GM10248 (cell line): ENCODE measurements around the gene CCL11.
"Not testable (repeated sequence)": the region's sequence is repeated elsewhere in the genome, so short reads cannot be mapped to it uniquely, and the experiment has no call there.

Source experiments
- CTCF ChIA-PET: fragments of 300-600 bp; sonication (Branson Sonifier 250); formaldehyde crosslinking; extraction: SDS; loops from one replicate; lab custom pipeline; 2021; ENCODE audit warnings: antibody characterized with exemption; lab: Yijun Ruan, JAX
- POLR2A ChIA-PET: fragments of 350-650 bp; sonication (Branson Sonifier 250); formaldehyde crosslinking; extraction: SDS; loops from one replicate; lab custom pipeline; 2020; ENCODE audit warnings: antibody characterized with exemption; lab: Yijun Ruan, JAX
- DNase-seq: peaks from one replicate; pipeline ENCODE4 v3.0.0; 2012; ENCODE audit errors: extremely low spot score
- TF ChIP-seq, protein P1 (sequence below): IDR thresholded peaks from 2 replicates; pipeline ENCODE4 v1.5.1; 2012; ENCODE audit warnings: mild to moderate bottlenecking, low read depth; ENCODE audit errors: extremely low read depth, missing control alignments, control extremely low read depth

The CCL11 gene

DNA sequence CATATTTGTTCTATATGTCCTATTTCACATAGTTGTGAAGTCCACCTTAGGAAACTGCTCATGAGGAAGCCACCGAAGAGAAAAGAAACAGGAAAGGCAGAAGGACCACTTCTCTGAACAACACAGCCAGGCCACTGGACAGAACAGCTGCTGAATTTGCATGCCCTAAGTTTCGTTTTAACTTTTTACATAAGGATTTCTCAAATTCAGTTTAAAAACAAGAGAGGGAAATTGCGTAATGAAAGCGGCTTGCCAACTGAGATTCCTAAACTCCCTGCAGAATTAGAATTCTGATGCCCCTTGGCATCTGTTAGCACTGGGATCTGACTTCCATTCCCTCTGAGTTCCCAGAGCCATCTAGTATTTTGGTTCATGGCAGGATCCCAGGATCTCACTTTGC, 28.7 kb downstream of the CCL11 start:
- no peak for DNase-seq
- TF ChIP-seq, protein P1, sequence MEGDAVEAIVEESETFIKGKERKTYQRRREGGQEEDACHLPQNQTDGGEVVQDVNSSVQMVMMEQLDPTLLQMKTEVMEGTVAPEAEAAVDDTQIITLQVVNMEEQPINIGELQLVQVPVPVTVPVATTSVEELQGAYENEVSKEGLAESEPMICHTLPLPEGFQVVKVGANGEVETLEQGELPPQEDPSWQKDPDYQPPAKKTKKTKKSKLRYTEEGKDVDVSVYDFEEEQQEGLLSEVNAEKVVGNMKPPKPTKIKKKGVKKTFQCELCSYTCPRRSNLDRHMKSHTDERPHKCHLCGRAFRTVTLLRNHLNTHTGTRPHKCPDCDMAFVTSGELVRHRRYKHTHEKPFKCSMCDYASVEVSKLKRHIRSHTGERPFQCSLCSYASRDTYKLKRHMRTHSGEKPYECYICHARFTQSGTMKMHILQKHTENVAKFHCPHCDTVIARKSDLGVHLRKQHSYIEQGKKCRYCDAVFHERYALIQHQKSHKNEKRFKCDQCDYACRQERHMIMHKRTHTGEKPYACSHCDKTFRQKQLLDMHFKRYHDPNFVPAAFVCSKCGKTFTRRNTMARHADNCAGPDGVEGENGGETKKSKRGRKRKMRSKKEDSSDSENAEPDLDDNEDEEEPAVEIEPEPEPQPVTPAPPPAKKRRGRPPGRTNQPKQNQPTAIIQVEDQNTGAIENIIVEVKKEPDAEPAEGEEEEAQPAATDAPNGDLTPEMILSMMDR = no peak
- POLR2A ChIA-PET = no interaction called here
- CTCF ChIA-PET = no interaction called here

DNA sequence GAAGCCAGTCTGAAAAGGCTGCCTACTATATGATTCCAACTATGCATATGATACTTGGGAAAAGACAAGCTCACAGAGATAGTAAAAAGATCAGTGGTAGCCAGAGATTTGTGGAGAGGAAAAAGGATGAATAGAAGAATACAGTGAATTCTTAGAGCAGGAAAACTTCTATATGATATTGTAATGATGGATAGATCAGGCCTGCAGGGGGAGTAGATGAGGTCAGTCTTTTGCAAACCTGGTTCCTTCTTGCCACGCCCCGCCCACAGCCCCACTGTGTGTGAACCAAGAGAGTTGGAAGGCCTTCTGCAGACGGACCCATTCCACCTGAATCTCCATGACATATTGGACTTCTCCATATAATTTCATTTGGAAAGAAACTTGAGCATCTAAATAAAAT, 32.9 kb downstream of the CCL11 start:
- POLR2A ChIA-PET = no interaction called here
- TF ChIP-seq, protein P1 = no peak
- CTCF ChIA-PET = interaction anchor here (1.5 kb wide), 1 partner anchor 42 kb away, joined by 3 read pairs; no protein-coding TSS in a partner anchor
- DNase-seq = no peak

DNA sequence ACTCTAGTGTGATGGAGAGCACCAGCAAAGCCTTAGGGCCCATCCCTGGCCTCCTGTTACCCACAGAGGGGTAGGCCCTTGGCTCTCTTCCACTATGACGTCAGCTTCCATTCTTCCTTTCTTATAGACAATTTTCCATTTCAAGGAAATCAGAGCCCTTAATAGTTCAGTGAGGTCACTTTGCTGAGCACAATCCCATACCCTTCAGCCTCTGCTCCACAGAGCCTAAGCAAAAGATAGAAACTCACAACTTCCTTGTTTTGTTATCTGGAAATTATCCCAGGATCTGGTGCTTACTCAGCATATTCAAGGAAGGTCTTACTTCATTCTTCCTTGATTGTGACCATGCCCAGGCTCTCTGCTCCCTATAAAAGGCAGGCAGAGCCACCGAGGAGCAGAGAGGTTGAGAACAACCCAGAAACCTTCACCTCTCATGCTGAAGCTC, 33.5 kb downstream of the CCL11 start, which contains the start of gene CCL8:
Gene CCL8, plus strand, starts transcription at position 397 of the 445 bp plus-strand sequence. CDS start 67 bp downstream, outside the sequence.
- TF ChIP-seq, protein P1 = no peak
- DNase-seq = no peak
- ChIA-PET CTCF (interaction anchor here (1.0 to 1.5 kb wide), 2 partner anchors 42 to 119 kb away, joined by 3 read pairs; no protein-coding TSS in a partner anchor), POLR2A (no interaction called here)

DNA sequence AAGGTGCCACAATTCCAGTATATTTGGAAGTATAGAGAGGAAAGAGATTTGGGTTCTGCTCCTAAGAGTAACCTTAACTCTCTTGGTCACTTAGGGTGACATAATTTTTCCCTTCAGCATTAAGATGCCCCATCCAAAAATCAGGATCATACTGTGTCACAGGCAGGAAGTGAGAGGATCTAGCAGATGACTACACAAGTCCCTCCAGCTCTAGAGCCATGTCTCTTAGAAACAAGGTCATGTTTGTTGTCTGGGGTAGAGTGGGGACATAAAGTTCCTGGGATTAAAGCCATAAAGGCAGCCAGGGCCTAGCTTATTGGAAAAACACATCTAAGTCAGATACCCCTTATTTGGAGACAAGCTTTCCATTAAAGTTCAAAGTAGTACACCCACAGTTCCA, 36.4 kb downstream of the CCL11 start:
- CTCF ChIA-PET = interaction anchor here (0.9 to 3.4 kb wide), 6 partner anchors 10 to 121 kb away, joined by 3 to 24 read pairs (median 4); partner anchors contain the start of gene CCL1
- POLR2A ChIA-PET = no interaction called here

DNA sequence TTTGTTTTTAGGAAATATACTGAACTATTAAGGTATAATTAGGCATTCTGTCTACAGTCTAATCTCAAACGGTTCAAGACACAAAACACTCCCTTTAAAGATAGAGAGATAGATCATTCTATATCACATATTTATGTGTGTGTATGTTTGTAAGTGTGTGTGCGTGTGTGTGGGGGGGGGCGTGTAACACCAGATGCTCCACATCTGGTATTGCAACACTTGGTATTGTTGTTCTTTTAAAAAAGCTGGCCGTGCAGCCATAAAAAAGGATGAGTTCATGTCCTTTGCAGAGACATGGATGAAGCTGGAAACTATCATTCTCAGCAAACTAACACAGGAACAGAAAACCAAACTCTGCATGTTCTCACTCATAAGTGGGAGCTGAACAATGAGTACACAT, 42.0 kb downstream of the CCL11 start:
- DNase-seq, POLR2A ChIA-PET: not testable (repeated sequence)
- CTCF ChIA-PET = interaction anchor here (3.6 kb wide), 1 partner anchor 34 kb away, joined by 13 read pairs; no protein-coding TSS in a partner anchor

More for the DNA sequence above, 36.4 kb downstream of the CCL11 start:
- TF ChIP-seq, protein P1 = no peak
- no peak for DNase-seq

DNA sequence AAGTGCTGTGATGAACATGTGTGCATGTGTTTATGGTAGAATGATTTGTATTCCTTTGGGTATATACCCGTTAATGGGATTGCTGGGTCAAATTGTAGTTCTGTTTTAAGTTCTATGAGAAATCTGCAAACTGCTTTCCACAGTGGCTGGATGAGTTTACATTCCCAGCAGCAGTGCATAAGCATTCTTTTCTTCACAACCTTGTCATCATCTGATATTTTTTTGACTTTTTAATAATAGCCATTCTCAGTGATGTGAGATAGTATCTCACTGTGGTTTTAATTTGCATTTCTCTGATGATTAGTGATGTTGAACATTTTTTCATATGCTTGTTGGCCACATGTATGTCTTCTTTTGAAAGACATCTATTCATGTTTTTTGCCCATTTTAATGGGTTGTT, 52.2 kb downstream of the CCL11 start:
- TF ChIP-seq, protein P1 = no peak
- DNase-seq = no peak
- CTCF ChIA-PET = no interaction called here
- POLR2A ChIA-PET = no interaction called here
